Erythroblast (primary cell): ENCODE measurements around the gene RRAGC.
"Not testable (repeated sequence)": the region's sequence is repeated elsewhere in the genome, so short reads cannot be mapped to it uniquely, and the experiment has no call there.

Experiments used
- DNase-seq, 2 experiments: peaks; one replicate each; lab custom pipeline; 2025; lab: John Stamatoyannopoulos, UW
- GATA1 ChIP-seq: IDR thresholded peaks from 2 replicates; pipeline ENCODE4 v1.6.1; 2011; ENCODE audit warnings: low read depth, mild to moderate bottlenecking, control low read depth, low read length, moderate library complexity
- POLR2A ChIP-seq: IDR thresholded peaks from 2 replicates; pipeline ENCODE4 v1.6.1; 2011; ENCODE audit warnings: mild to moderate bottlenecking, low read length

The RRAGC gene

DNA sequence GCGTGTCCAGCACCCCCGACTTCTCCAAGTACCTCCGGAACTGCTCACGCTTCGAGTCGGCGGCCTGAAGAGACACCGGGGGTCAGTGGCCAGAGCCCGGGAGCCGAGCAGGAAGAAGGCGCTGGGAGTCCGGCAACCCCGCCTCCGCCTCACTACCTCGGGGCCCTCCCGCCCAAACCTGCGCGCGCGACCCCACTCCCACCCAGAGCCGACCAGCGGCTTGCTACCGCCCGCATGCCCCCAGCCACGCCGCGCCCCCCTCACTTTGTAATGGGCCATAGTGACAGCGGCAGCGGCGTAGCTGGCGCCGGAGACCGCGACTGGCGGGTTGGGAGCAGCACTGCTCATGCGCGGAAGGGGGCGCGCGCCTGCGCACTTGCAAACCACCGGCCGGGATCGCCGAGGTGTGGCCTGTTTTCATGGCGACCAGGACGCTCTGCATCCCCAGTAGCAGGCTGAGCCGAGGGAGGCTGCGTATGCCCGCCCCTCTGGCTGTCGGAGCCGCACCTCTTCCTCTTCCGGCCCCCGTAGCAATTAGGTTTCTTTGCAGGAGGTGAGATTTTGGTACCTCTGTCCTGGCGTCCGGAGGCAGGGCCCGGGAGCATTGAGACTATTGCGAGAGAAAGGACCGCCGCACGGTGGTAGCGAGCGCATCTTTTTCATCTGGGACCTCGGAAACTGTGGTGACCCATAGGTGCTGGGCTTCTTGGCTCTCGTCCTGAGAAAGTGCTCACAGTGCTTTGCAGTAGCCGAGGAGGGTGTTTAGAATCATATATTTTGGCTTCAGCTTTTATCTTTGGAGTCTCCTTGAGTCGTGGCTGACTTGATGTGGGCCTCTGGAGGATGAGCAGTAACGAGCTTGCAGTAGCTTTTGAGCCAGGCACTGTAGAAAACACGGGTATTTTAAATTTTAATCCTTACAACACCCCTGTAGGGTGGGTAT lies 13.7 kb upstream of the RRAGC start, which contains the start of gene MYCBP:
MYCBP (minus strand) TSS at position 322 of the 943 bp plus-strand sequence; CDS start at position 279, 43 bp downstream.
- peak; percentile 98 for DNase-seq
- peak; percentile 69 for TF ChIP-seq POLR2A
- TF ChIP-seq GATA1, result no peak

DNA sequence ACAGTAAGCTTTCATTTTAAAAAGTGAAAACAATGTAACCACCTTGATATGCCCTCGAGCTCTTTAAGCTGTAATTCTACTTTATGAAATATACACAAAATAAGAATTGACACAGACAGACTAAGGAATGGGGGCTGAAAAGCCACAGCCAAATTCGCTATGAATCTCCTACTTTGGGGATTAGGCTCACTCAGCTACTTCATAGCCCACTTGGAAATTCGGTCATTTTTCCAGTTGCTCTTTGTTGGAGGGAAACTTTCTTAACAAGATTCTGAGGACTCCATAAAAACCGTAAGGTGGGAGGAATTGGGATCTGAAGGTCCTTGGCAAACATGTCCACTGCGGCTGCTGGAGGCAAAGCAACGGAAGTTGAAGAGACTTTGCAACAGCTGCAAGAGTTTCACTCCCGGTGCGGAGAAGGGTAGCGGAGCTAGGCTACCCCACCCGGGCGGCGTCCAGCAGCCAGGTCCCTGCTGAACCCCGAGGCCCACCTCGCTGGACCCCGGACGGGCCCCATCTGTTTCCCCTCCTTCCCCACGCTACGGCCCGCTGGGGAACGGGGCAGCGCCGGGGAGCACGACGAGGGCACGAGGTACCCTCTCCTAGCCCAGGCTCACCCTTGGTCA lies 12.9 kb upstream of the RRAGC start:
- TF ChIP-seq POLR2A (no peak), GATA1 (no peak)
- DNase-seq, result peak; percentile 56 to 62

DNA sequence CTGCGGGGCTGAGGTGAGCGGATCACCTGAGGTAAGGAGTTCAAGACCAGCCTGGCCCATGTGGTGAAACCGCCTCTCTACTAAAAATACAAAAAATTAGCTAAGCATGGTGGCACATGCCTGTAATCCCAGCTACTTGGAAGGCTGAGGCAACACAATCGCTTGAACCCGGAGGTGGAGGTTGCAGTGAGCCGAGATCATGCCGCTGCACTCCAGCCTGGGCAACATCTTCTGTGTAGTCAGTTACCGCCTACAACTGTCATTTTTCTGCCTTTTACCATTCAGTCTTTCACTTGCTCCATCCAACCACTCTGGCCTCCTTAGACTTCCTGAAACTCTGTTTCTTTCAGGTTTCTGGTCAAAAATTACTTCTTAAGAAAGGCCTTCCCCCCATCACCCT lies 11.4 kb upstream of the RRAGC start:
- no peak for DNase-seq

DNA sequence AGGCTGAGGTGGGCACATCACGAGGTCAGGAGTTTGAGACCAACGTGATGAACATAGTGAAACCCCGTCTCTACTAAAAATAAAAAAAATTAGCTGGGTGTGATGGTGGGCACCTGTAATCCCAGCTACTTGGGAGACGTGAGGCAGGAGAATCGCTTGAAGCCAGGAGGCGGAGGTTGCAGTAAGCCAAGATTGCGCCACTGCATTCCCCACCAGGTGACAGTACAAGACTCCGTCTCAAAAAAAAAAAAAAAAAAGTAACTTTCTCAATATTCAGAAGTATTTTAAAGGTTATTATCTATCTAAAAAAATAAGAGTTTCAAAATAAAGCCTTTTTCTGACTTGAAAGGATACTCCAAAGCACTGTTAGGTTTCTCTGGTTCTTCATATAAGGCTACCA lies 7.6 kb upstream of the RRAGC start:
- DNase-seq, result no peak
- TF ChIP-seq POLR2A (no peak), GATA1 (no peak)

More for the DNA sequence above, 11.4 kb upstream of the RRAGC start:
- TF ChIP-seq POLR2A (no peak), GATA1 (no peak)

DNA sequence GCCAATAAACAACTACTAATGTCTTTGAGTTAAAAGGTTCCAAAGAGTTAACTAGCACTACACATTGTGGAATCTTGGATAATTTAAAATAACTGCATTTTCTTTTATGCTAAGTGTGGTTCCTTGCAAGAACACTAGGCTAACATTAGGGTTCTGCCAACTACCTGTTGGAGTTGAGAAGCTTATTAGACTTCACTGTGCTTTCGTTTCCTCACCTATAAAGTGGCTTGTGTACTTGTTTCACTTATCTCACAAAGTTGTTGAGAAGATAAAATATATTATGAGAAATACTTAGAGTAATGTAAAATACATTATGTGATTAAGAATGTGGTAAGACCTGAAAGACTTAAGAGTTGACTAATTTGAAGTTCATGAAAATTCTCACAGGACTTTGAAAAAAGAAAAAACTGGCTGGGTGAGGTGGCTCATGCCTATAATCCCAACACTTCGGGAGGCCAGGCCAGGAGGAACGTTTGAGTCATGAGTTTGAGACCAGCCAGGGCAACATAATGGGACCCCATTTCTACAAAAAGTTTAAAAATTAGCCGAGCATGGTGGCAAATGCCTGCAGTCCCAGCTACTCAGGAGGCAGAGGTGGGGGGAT lies 5.6 kb upstream of the RRAGC start:
- TF ChIP-seq GATA1 (no peak), POLR2A (no peak)
- DNase-seq, result no peak

DNA sequence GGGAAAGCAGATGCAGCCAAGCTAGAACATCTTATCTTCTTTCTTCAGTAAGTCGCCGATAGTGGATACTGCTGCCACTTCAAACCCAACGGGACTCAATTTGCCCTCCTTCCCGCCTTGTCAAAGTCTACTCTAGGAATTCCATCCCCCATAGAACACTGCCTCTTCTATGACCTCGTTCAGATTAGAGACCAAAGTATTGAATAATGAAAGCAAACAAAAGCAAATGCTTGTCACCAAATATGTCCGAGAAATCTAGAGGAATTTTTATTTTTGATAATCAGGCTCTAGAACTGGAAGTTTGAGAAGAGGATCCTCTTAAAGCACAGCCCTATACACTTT lies 853 bp upstream of the RRAGC start:
- DNase-seq, result no peak
- no peak for TF ChIP-seq POLR2A
- TF ChIP-seq GATA1, result no peak

DNA sequence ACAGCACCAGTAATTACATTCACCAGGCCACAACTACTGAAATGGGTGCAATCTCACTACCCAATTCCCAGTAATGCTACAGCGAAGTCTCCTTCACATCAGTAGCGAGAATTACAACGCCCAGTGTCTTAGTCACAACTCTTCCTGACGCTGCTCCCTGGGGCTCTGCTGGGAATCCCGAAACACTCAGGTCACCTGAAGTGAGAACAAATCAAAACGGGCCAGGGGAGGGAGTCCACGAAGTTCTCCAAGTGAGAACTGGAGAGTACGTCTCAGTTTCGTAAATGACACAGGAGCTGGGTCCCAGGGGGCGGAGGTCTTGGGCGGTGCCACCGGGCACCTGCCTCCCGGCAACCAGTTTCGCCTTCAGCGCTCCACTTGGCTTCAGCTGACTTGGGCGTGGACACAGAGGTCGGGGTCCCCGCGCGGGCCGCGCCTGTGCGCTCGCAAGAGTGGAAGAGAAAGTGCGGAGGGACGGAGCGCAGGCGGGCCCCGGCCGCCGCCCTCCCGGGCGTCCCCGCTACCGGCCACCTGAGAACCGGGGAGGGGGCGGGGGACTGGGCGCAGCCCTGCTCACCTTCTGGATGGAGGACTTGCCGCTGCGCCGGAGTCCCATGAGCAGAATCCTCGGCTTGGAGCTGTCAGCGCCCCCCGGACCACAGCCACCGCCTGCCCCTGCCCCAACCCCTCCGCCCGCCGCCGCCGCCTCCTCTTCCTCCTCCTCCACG lies 575 bp downstream of the RRAGC start:
- DNase-seq, result peak; percentile 76 to 83

DNA sequence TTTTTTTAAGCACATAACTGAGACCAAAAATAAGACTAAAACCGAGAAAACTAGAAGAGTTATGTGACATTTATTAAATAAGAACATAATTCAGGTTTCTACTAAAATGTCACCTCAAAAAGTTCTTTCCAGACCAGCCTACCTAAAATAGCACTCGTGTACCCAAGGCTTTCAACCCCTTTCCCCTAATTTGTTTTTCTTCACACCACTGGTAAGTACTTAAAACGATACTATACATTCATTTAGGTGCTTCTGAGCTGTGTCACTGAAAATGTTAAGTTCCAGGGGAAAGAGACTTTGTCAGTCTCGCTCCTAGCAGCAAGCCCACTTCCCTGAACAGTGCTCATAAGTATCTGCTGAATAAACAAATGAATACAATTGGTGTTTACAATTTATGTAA lies 6.8 kb downstream of the RRAGC start:
- TF ChIP-seq GATA1 (no peak), POLR2A (no peak)
- DNase-seq, result no peak

More for the DNA sequence above, 575 bp downstream of the RRAGC start:
- TF ChIP-seq POLR2A (no peak), GATA1 (no peak)

DNA sequence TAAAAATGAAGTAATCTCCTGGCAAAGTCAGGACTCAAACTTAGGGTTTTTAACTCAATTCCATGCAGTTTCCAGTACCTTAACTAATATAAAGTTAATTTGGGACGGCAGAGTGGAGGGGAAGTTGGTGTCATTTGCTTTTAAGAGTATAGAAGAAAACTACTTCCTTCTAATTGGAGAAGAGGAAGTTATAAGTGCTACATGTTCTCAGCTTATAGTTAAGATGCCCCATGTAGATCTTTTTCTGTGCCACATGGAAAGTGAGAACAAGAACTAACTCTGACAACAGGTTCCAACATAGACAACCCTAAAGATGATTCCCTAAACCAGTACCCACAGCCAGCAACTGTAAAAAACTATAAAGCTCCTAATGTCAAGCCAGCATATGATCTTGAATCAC lies 11.5 kb downstream of the RRAGC start:
- TF ChIP-seq GATA1, result no peak
- no peak for TF ChIP-seq POLR2A
- DNase-seq, result no peak

DNA sequence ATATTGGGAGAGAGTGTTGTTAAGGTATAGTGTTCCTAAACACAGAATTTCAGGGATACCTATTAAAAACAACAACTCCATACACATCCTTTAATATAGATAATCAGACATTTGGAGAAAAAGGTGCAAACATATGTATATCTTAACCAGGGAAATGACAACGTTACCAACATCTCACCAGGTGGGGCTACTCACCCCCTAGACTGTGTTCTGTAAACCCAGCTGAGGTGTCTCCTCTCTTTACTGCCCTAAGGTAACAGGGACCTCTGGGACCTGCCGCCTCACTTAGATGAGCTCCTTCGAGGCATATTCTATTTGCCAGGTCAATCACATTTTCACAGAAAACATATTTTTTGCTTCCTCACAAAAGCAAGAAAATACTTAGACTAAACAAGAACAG lies 13.4 kb downstream of the RRAGC start:
- TF ChIP-seq GATA1 (no peak), POLR2A (no peak)
- DNase-seq, result peak in 1 of 2 experiments; percentile 9

DNA sequence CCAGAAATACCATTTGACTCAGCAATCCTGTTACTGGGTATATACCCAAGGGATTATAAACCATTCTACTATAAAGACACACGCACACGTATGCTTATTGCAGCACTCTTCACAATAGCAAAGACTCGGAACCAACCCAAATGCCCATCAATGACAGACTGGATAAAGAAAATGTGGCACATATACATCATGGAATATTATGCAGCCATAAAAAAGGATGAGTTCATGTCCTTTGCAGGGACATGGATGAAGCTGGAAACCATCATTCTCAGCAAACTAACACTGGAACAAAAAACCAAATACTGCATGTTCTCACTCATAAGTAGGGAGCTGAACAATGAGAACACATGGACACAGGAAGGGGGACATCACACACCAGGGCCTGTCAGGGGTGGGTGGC lies 14.5 kb downstream of the RRAGC start:
- DNase-seq, result not testable (repeated sequence)

DNA sequence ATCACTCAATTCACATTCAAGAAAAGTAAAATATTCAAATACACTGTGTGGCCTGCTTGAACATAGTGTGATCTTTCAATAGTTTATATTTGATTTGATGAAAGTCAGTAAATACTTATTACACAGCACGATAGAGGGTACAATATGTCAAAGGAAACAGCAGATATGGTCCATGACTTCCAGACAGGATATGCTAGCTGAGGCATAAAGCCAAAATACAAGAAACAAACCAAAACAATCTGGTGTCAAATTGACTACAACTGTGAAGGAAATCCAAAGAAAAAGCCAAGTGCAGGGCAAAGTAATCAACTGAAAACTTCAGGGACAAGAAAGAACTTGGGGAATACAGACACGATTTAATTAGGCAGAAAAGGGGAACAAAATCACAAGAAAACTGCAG lies 19.3 kb downstream of the RRAGC start:
- no peak for DNase-seq

DNA sequence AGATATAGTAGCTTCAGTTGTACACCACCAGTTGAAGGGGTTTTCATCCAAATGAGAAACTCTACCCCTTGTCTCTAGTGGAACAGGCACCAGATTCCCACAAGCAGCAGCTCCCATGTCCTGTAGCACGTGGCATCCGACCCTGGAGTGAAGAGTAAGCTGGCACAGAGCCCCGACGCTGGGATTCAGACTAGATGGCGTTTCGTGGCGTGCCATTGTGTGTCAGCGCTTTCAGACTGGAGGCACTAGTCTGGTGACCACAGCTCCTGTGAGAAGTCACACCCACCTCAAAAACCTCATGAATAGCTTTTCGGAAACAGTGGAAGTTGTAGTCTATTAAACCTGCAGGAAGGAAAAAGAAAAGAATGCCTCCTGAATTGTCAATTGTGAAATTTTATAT lies 20.2 kb downstream of the RRAGC start:
- no peak for DNase-seq
- TF ChIP-seq GATA1, result no peak
- TF ChIP-seq POLR2A, result no peak

More for the DNA sequence above, 19.3 kb downstream of the RRAGC start:
- no peak for TF ChIP-seq POLR2A
- no peak for TF ChIP-seq GATA1

DNA sequence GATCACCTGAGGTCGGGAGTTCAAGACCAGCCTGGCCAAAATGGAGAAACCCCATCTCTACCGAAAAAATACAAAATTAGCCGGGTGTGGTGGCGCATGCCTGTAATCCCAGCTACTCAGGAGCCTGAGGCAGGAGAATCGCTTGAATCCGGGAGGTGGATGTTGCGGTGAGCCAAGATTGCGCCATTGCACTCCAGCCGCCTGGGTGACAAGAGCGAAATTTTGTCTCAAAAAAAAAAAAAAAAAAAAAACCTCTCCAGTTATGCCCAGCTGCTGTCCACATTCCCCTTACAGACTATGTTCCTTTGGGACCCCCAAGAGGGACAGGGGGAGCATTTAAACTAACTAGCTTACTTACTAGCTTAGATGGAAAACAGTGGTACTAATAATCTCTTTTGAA lies 23.3 kb downstream of the RRAGC start:
- DNase-seq, result not testable (repeated sequence)
